Amniotic stem cell (primary cell): Measurements from ENCODE around the gene C1orf21.
A peak's percentile ranks its signal among the peaks of the same experiment; 100 is the strongest.

Source experiments
- DNase-seq: peaks from one replicate; lab custom pipeline; 2025; lab: John Stamatoyannopoulos, UW

Gene C1orf21

GRCh38 chr1:184387069-184387475 is 243 bp downstream of the C1orf21 start:
- no peak for DNase-seq

GRCh38 chr1:184387476-184388318 is 868 bp downstream of the C1orf21 start:
- DNase-seq = peak; percentile 3

- DNase-seq = peak; percentile 28
Observed at GRCh38 chr1:184388319-184388889, 1.6 kb downstream of the C1orf21 start.

- no peak for DNase-seq
Observed at GRCh38 chr1:184388971-184389370, 2.1 kb downstream of the C1orf21 start.

GRCh38 chr1:184389446-184389845 is 2.6 kb downstream of the C1orf21 start:
- no peak for DNase-seq

- DNase-seq = no peak
Observed at GRCh38 chr1:184390889-184391288, 4.1 kb downstream of the C1orf21 start.

GRCh38 chr1:184392067-184392466 is 5.2 kb downstream of the C1orf21 start:
- no peak for DNase-seq

GRCh38 chr1:184392779-184393522 is 6.1 kb downstream of the C1orf21 start:
- no peak for DNase-seq

- no peak for DNase-seq
Observed at GRCh38 chr1:184393962-184394361, 7.1 kb downstream of the C1orf21 start.

- no peak for DNase-seq
Observed at GRCh38 chr1:184395370-184395769, 8.5 kb downstream of the C1orf21 start.

GRCh38 chr1:184395937-184396480 is 9.2 kb downstream of the C1orf21 start:
- no peak for DNase-seq

GRCh38 chr1:184399192-184399847 is 12.5 kb downstream of the C1orf21 start:
- no peak for DNase-seq

- no peak for DNase-seq
Observed at GRCh38 chr1:184403961-184404726, 17.3 kb downstream of the C1orf21 start.

GRCh38 chr1:184404727-184405027 is 17.8 kb downstream of the C1orf21 start:
- DNase-seq = no peak

GRCh38 chr1:184405094-184405800 is 18.4 kb downstream of the C1orf21 start:
- no peak for DNase-seq

- no peak for DNase-seq
Observed at GRCh38 chr1:184405801-184406142, 18.9 kb downstream of the C1orf21 start.

GRCh38 chr1:184406479-184406878 is 19.6 kb downstream of the C1orf21 start:
- DNase-seq = no peak

- DNase-seq = no peak
Observed at GRCh38 chr1:184407816-184408510, 21.1 kb downstream of the C1orf21 start.

- no peak for DNase-seq
Observed at GRCh38 chr1:184408580-184408979, 21.8 kb downstream of the C1orf21 start.

GRCh38 chr1:184409011-184409410 is 22.2 kb downstream of the C1orf21 start:
- DNase-seq = no peak
